A549 (cell line): ENCODE measurements around the gene BNIP3. TPM values are rescaled to one million over a fixed set of nuclear protein-coding genes. Genes with fewer than 3 reads are reported as not detected.

Experiments used
- ATAC-seq, 2 experiments: fragments of 200-7000 bp in 1 of 2; fragments of >200 bp in 1 of 2; cut with Nextera tagmentation in 1 of 2; cut with Tn5 transposase in 1 of 2; 3 replicates each; pipeline versions ENCODE4 v1.8.0 to v1.9.1; 2018 to 2020; ENCODE audit warnings: mild to moderate bottlenecking in 1 of 2, moderate library complexity in 1 of 2
- CTCF ChIA-PET: fragments of 300-600 bp; sonication (Branson Sonifier 250); formaldehyde crosslinking; extraction: SDS; loops from one replicate; lab custom pipeline; 2021; ENCODE audit warnings: antibody characterized with exemption, inconsistent platforms; lab: Yijun Ruan, JAX
- POLR2A ChIA-PET: fragments of 350-600 bp; formaldehyde crosslinking; extraction: SDS; loops from one replicate; lab custom pipeline; 2021; ENCODE audit warnings: antibody characterized with exemption, inconsistent platforms; lab: Yijun Ruan, JAX
- DNase-seq, 2 experiments: peaks; one replicate each; pipeline versions ENCODE4 v3.0.0 to v3.0.0-alpha.2; 2011 to 2016; ENCODE audit warnings: low read depth in 1 of 2, low spot score in 1 of 2
- FAIRE-seq: peaks from 2 replicates; lab custom pipeline; 2011; peaks lifted over from hg19 to GRCh38; lab: Jason Lieb, UNC
- H3K27ac ChIP-seq, 2 experiments: fragments of >200 bp; sonication (Bioruptor Twin); formaldehyde crosslinking; 3 replicates each; pipeline ENCODE4 v1.5.1; 2016 to 2017
- H3K4me1 ChIP-seq: fragments of >200 bp; sonication (Bioruptor Twin); formaldehyde crosslinking; 3 replicates; pipeline ENCODE4 v1.6.1; 2016
- H3K4me2 ChIP-seq: fragments of >200 bp; sonication (Bioruptor Twin); formaldehyde crosslinking; 3 replicates; pipeline ENCODE4 v1.6.1; 2016
- H3K4me3 ChIP-seq: fragments of >200 bp; sonication (Bioruptor Twin); formaldehyde crosslinking; 3 replicates; pipeline ENCODE4 v1.5.1; 2016
- H3K9me3 ChIP-seq: fragments of >200 bp; sonication (Bioruptor Twin); formaldehyde crosslinking; 3 replicates; pipeline ENCODE4 v1.6.1; 2016
- BCL3 ChIP-seq: fragments of >200 bp; sonication (Bioruptor Twin); formaldehyde crosslinking; IDR thresholded peaks from 3 replicates; pipeline ENCODE4 v1.6.1; 2016
- CBX2 ChIP-seq: fragments of 200-600 bp; sonication (generic); IDR thresholded peaks from 2 replicates; pipeline ENCODE4 v1.6.1; 2016; ENCODE audit warnings: low read depth, mild to moderate bottlenecking, borderline replicate concordance
- CBX8 ChIP-seq: fragments of 200-600 bp; sonication (generic); IDR thresholded peaks from 2 replicates; pipeline ENCODE4 v1.6.1; 2016
- CEBPB ChIP-seq, 2 experiments: fragments of >200 bp in 1 of 2; sonication (Bioruptor Twin) in 1 of 2; formaldehyde crosslinking in 1 of 2; IDR thresholded peaks; 2 replicates each; pipeline ENCODE4 v1.6.1; 2012 to 2016
- ESRRA ChIP-seq: fragments of 150-350 bp; IDR thresholded peaks from 2 replicates; pipeline ENCODE4 v1.6.1; 2014; ENCODE audit warnings: mild to moderate bottlenecking, low read length, borderline replicate concordance
- FOSB ChIP-seq: fragments of 250-450 bp; sonication (Bioruptor Pico); IDR thresholded peaks from 2 replicates; pipeline ENCODE4 v1.5.0; 2020; ENCODE audit warnings: mild to moderate bottlenecking, moderate library complexity
- FOXS1 ChIP-seq: fragments of 250-450 bp; sonication (Bioruptor Pico); IDR thresholded peaks from 2 replicates; pipeline ENCODE4 v1.5.0; 2020; ENCODE audit warnings: mild to moderate bottlenecking, moderate library complexity
- HDAC2 ChIP-seq: fragments of 200-600 bp; sonication (generic); IDR thresholded peaks from 2 replicates; pipeline ENCODE4 v1.6.1; 2016
- NFE2L2 ChIP-seq: fragments of 150-350 bp; conservative IDR thresholded peaks from 2 replicates; pipeline ENCODE4 v1.6.1; 2014; ENCODE audit warnings: low read length
- NPAS2 ChIP-seq: fragments of 250-450 bp; sonication (Bioruptor Pico); IDR thresholded peaks from 2 replicates; pipeline ENCODE4 v1.8.0; 2022; ENCODE audit warnings: mild to moderate bottlenecking, moderate library complexity, borderline replicate concordance
- PBX3 ChIP-seq: IDR thresholded peaks from 2 replicates; pipeline ENCODE4 v1.6.1; 2012
- PHF8 ChIP-seq: fragments of 200-600 bp; sonication (generic); IDR thresholded peaks from 2 replicates; pipeline ENCODE4 v1.6.1; 2016; ENCODE audit warnings: low read depth, mild to moderate bottlenecking, antibody characterized with exemption, moderate library complexity, borderline replicate concordance
- RAD21 ChIP-seq, 2 experiments: fragments of >200 bp in 1 of 2; sonication (Bioruptor Twin) in 1 of 2; formaldehyde crosslinking in 1 of 2; IDR thresholded peaks in 1 of 2; conservative IDR thresholded peaks in 1 of 2; 2 replicates in 1 of 2; 3 replicates in 1 of 2; pipeline ENCODE4 v1.6.1; 2012 to 2018; ENCODE audit warnings: inconsistent platforms in 1 of 2
- RARB ChIP-seq: fragments of 250-450 bp; sonication (Bioruptor Pico); IDR thresholded peaks from 2 replicates; pipeline ENCODE4 v1.8.0; 2021; ENCODE audit warnings: mild to moderate bottlenecking, moderate library complexity
- REST ChIP-seq: fragments of 200-600 bp; sonication (generic); IDR thresholded peaks from 2 replicates; pipeline ENCODE4 v1.6.1; 2016; ENCODE audit warnings: antibody characterized with exemption, mild to moderate bottlenecking, moderate library complexity
- RNF2 ChIP-seq: fragments of 200-600 bp; sonication (generic); IDR thresholded peaks from 2 replicates; pipeline ENCODE4 v1.6.1; 2016; ENCODE audit warnings: low read depth, mild to moderate bottlenecking, antibody characterized with exemption, moderate library complexity, borderline replicate concordance
- USF2 ChIP-seq: fragments of 450-650 bp; IDR thresholded peaks from 2 replicates; pipeline ENCODE4 v1.6.1; 2014; ENCODE audit warnings: antibody characterized with exemption
- WGBS: methylation state at CpG from one replicate; pipeline ENCODE4 v1.1.6; 2017; ENCODE audit errors: missing lambda C conversion rate; 5-methylcytosine and 5-hydroxymethylcytosine counted together
- polyA plus RNA-seq, 4 experiments: library from polyadenylated mRNA; depleted of rRNA in 3 of 4; stranded (reverse); fragments of >200 nt; fragmentation: RNase III in 1 of 4; extraction: RNeasy Plus Mini Kit Qiagen cat#74134 plus additional on column Dnase treatment in 1 of 4; gene quantifications; 2 replicates in 3 of 4; 3 replicates in 1 of 4; pipeline ENCODE4 v1.2.3, GENCODE V29; 2011 to 2017

Gene BNIP3
- polyA plus RNA-seq, 2 of the 4 experiments (the other 2 are of a cell fraction): 46.9 to 51.2 TPM

- ChIA-PET CTCF (interaction anchor here (0.9 to 1.2 kb wide), 2 partner anchors 37 to 44 kb away, joined by 3 to 4 read pairs; no protein-coding TSS in a partner anchor), POLR2A (no interaction called here)
- Histone ChIP-seq H3K27ac (peak overlapping the region in 1 of 2 experiments; percentile 70; a peak in 1 of 6 replicates), H3K4me2 (no peak overlapping the region), H3K9me3 (peaks cover 11% of the 10 kb centered on the region; the same call in 1 of the 3 replicates), H3K4me1 (peaks cover 19% of the 10 kb centered on the region), H3K4me3 (no peak overlapping the region)
- ATAC-seq (peak; percentile 24 to 47; a peak in 3 of 6 replicates), DNase-seq (no peak), FAIRE-seq (no peak)
- WGBS: 91% methylated on average over 23 of the region's 23 CpGs
- TF ChIP-seq CBX2: no peak
- TF ChIP-seq RARB (CRISPR knock-in tag): no peak
- no peak for TF ChIP-seq ESRRA
- TF ChIP-seq CEBPB (IDR thresholded peaks at IDR 0.05): no peak
- no peak for TF ChIP-seq FOXS1 (CRISPR knock-in tag)
- no peak for TF ChIP-seq BCL3
- no peak for TF ChIP-seq REST
- no peak for TF ChIP-seq NPAS2 (CRISPR knock-in tag)
- TF ChIP-seq CBX8: no peak
- no peak for TF ChIP-seq NFE2L2
- no peak for TF ChIP-seq HDAC2
- no peak for TF ChIP-seq PHF8
- no peak for TF ChIP-seq USF2
- TF ChIP-seq RAD21 (conservative IDR thresholded peaks at IDR 0.05 in 1 of 2, IDR thresholded peaks at IDR 0.05 in 1 of 2): no peak
- TF ChIP-seq FOSB (CRISPR knock-in tag): no peak
- no peak for TF ChIP-seq PBX3
- TF ChIP-seq RNF2: no peak
Observed at GRCh38 chr10:131929122-131929845, 52.4 kb downstream of the BNIP3 start.
